Measurements from ENCODE around the gene GON7. TPM values are rescaled to one million over a fixed set of nuclear protein-coding genes. Genes with fewer than 3 reads are reported as not detected.

GON7 gene
- polyA plus RNA-seq, 1 donor: 14.9 TPM

DNA sequence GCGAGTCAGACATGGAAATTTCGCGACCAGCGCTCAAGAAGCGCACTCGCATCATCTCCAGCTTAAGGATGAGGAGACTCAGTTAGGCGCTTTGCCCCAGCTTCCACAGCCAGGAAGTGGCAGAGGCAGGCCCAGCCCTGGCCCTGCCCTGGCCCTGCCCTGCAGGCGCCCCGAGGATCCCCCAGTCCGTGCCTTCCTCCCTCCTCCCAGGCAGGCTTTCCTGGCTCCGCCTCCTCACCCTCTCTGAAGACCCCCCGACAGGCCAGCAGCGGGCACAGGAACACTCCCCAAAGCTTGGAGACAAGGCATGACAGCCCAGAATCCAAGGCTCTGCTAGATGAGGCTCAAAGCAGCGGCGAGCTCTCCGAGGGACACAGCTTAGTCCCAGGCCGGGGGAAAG is 25.3 kb upstream of the GON7 start:
- DNase-seq: no peak
- H3K27me3 ChIP-seq (ENCODE audit: control insufficient read depth, insufficient read depth, low read length): peaks cover 18% of the 10 kb centered on the region
- H3K4me1 ChIP-seq (ENCODE audit: control insufficient read depth, insufficient read depth, low read length): peaks cover 5% of the 10 kb centered on the region
- H3K27ac ChIP-seq (ENCODE audit: low read length): no peak overlapping the region
- H3K9me3 ChIP-seq (ENCODE audit: control insufficient read depth, low read depth, low read length): no peaks in the 10 kb centered on the region
- H3K36me3 ChIP-seq (ENCODE audit: control insufficient read depth, insufficient read depth, low read length): peaks cover 14% of the 10 kb centered on the region
- whole genome bisulfite sequencing (ENCODE audit: insufficient coverage, low lambda C conversion rate): no CpG with 5 or more reads among the region's 17 CpGs
- no peak overlapping the region for H3K4me3 ChIP-seq (ENCODE audit: low read length)

DNA sequence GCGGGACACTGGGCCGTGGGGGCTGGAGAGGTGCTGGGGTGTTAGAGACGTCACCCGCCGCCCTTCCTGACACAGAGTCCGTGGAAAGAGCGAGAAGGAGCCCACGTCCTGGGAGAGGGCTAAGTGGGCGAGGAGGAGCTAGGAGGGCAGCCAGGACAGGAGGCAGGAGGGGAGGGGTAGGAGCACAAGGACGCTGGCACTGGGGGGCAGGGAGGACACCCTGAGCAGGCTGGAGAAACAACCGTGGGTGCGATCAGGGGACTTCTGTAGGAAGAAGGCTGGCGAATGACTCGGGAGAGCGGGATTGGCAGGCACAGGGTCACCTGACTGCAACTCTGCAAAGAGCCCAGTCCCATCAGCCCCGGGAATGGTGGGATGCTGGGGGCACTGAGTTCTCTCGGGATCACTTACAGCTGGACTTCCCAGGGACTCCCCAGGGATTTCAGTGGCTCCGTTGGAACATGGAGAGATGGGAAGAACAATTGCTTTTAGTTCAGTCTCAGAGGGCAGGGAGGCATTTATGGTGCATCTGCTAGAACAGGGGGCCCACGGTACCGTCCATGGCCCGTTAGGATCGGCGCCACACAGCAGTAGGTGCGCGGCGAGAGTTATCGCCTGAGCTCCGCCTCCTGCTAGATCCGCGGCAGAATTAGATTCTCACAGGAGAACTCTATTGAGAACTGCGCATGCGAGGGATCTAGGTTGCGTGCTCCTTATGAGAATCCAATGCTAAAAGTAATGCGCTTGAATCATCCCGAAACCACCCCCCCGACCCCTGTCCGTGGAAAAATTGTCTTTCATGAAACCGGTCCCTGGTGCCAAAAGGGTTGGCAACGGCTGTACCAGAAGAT is 24.5 kb upstream of the GON7 start:
- DNase-seq: peak in 1 of 2 donors; percentile 27
- H3K27me3 ChIP-seq (ENCODE audit: control insufficient read depth, insufficient read depth, low read length): peaks cover 18% of the 10 kb centered on the region
- H3K27ac ChIP-seq (ENCODE audit: low read length): no peak overlapping the region
- no peaks in the 10 kb centered on the region for H3K9me3 ChIP-seq (ENCODE audit: control insufficient read depth, low read depth, low read length)
- no CpG with 5 or more reads among the region's 39 CpGs for WGBS (ENCODE audit: insufficient coverage, low lambda C conversion rate)
- H3K4me1 ChIP-seq (ENCODE audit: control insufficient read depth, insufficient read depth, low read length): peaks cover 5% of the 10 kb centered on the region
- peaks cover 19% of the 10 kb centered on the region for H3K36me3 ChIP-seq (ENCODE audit: control insufficient read depth, insufficient read depth, low read length)
- H3K4me3 ChIP-seq (ENCODE audit: low read length): peak overlapping the region; percentile 33

DNA sequence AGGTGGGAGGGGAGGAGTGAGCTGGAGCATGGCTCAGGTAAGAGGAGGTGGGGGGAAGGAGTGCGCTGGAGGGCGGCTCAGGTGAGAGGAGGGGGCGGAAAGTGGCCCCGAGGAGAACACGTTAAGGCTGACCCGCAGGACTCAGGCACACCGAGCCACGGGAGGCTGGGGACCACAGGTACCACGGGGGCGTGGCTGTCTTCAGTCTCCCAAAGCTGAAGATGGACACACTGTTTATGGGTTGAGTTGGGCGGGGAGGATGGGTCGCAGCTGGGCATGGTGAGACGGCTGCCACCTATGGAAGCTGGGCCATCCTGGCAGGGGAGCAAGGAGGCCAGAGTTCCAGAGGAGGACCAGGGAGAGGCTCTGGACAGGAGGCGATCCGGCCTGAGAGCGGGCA is 23.7 kb upstream of the GON7 start:
- H3K9me3 ChIP-seq (ENCODE audit: control insufficient read depth, low read depth, low read length): no peaks in the 10 kb centered on the region
- no peak overlapping the region for H3K27ac ChIP-seq (ENCODE audit: low read length)
- peaks cover 18% of the 10 kb centered on the region for H3K27me3 ChIP-seq (ENCODE audit: control insufficient read depth, insufficient read depth, low read length)
- no CpG with 5 or more reads among the region's 16 CpGs for WGBS (ENCODE audit: insufficient coverage, low lambda C conversion rate)
- peaks cover 26% of the 10 kb centered on the region for H3K36me3 ChIP-seq (ENCODE audit: control insufficient read depth, insufficient read depth, low read length)
- H3K4me1 ChIP-seq (ENCODE audit: control insufficient read depth, insufficient read depth, low read length): peaks cover 5% of the 10 kb centered on the region
- DNase-seq: no peak
- H3K4me3 ChIP-seq (ENCODE audit: low read length): no peak overlapping the region

DNA sequence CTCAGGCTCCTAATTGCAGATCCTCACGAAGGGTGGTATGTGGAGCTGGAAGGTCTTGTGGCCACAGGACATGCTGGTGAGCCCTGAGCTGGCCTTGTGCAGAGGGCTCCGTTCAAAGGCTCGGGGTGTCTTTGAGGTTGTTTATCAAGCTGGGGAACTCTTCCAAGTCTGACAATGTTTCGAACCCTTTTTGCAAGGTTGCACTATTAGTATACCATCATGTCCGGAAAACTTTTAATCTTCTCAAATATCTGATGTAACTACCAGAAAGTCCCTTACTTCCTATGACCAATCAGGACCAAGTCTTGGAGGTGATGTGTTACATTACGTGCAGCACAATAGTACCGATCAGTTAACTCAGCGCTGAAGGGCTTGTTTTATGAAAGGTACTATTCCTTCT is 21.7 kb upstream of the GON7 start:
- no peak overlapping the region for H3K4me3 ChIP-seq (ENCODE audit: low read length)
- H3K9me3 ChIP-seq (ENCODE audit: control insufficient read depth, low read depth, low read length): no peaks in the 10 kb centered on the region
- no peak for DNase-seq
- no peak overlapping the region for H3K27ac ChIP-seq (ENCODE audit: low read length)
- H3K4me1 ChIP-seq (ENCODE audit: control insufficient read depth, insufficient read depth, low read length): peaks cover 5% of the 10 kb centered on the region
- peaks cover 37% of the 10 kb centered on the region for H3K36me3 ChIP-seq (ENCODE audit: control insufficient read depth, insufficient read depth, low read length)
- no CpG with 5 or more reads among the region's 8 CpGs for WGBS (ENCODE audit: insufficient coverage, low lambda C conversion rate)
- H3K27me3 ChIP-seq (ENCODE audit: control insufficient read depth, insufficient read depth, low read length): peaks cover 16% of the 10 kb centered on the region

DNA sequence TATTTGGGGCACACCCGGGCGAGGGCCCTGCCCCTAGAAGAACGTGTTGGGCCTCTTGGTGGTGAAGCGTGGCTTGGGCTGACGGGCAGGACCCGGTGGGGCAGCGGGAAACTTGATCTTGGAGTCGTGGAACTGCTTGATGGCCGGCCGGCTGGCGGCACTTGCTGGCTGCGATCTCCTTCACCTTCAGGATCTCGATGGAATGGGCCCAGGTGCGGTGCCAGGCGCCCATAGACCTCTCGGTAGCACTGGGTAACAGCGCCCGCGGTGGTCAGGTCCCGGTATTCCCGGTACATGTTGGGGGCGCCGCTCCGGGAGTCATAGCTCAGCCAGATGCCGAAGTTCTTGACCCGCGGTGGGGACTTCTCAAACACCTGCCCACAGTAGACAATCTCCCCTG is 16.7 kb upstream of the GON7 start:
- Histone ChIP-seq H3K4me3 (ENCODE audit: low read length) (no peak overlapping the region), H3K36me3 (ENCODE audit: control insufficient read depth, insufficient read depth, low read length) (peaks cover 59% of the 10 kb centered on the region), H3K27me3 (ENCODE audit: control insufficient read depth, insufficient read depth, low read length) (no peaks in the 10 kb centered on the region), H3K4me1 (ENCODE audit: control insufficient read depth, insufficient read depth, low read length) (no peaks in the 10 kb centered on the region), H3K9me3 (ENCODE audit: control insufficient read depth, low read depth, low read length) (no peaks in the 10 kb centered on the region), H3K27ac (ENCODE audit: low read length) (no peak overlapping the region)
- no peak for DNase-seq
- WGBS (ENCODE audit: insufficient coverage, low lambda C conversion rate): no CpG with 5 or more reads among the region's 27 CpGs

DNA sequence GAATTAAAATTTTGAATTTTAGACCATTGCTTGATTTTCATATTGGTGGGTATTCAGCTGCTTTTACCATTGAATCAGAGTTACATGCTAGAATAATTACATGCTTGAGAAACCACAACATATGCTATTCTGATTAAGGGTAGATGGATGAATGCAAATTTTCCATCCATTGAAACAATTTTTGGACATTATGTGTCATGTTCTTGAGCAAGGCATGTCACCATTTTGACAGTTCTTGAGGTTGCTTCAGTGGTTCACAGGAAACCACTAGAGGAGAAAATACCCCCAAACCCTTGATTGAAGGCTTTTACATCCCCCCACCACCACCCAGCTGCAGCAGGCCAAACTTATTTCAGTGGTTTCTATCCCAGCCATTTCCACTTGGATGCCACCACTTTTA is 13.6 kb upstream of the GON7 start:
- Histone ChIP-seq H3K4me3 (ENCODE audit: low read length) (no peak overlapping the region), H3K27ac (ENCODE audit: low read length) (no peak overlapping the region), H3K9me3 (ENCODE audit: control insufficient read depth, low read depth, low read length) (no peaks in the 10 kb centered on the region), H3K27me3 (ENCODE audit: control insufficient read depth, insufficient read depth, low read length) (no peaks in the 10 kb centered on the region), H3K4me1 (ENCODE audit: control insufficient read depth, insufficient read depth, low read length) (no peaks in the 10 kb centered on the region), H3K36me3 (ENCODE audit: control insufficient read depth, insufficient read depth, low read length) (peaks cover 48% of the 10 kb centered on the region)
- DNase-seq: no peak

DNA sequence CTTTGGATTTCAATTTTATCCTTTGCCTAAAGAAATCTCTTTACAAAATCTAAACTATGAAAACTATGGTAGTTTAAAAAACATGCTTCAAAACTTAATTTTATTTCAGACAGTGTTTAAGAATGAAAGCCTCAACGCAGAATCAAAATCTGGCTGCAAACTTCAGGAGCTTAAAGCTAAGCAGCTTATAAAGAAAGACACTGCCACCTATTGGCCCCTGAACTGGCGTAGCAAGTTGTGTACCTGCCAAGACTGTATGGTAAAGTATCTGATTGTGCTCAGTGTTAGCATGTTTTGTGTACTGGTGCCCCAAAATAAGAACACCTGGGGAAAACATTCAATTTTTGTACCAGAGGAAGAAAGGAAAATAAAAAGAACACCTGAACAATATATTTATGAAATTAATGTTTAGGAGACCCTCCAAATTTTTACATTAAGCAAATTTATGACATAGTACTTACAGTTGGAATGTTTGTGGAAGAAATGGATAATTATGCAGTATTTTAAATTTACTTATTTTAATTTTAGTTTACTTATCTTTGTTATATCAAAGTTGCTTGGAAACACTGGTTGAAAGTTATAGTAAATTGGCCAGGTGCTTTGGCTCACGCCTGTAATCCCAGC is 12.3 kb upstream of the GON7 start:
- DNase-seq: peak; percentile 56 to 64
- Histone ChIP-seq H3K4me3 (ENCODE audit: low read length) (no peak overlapping the region), H3K36me3 (ENCODE audit: control insufficient read depth, insufficient read depth, low read length) (peaks cover 54% of the 10 kb centered on the region), H3K4me1 (ENCODE audit: control insufficient read depth, insufficient read depth, low read length) (no peaks in the 10 kb centered on the region), H3K27ac (ENCODE audit: low read length) (no peak overlapping the region), H3K9me3 (ENCODE audit: control insufficient read depth, low read depth, low read length) (no peaks in the 10 kb centered on the region), H3K27me3 (ENCODE audit: control insufficient read depth, insufficient read depth, low read length) (no peaks in the 10 kb centered on the region)
- WGBS (ENCODE audit: insufficient coverage, low lambda C conversion rate): no CpG with 5 or more reads among the region's 3 CpGs

DNA sequence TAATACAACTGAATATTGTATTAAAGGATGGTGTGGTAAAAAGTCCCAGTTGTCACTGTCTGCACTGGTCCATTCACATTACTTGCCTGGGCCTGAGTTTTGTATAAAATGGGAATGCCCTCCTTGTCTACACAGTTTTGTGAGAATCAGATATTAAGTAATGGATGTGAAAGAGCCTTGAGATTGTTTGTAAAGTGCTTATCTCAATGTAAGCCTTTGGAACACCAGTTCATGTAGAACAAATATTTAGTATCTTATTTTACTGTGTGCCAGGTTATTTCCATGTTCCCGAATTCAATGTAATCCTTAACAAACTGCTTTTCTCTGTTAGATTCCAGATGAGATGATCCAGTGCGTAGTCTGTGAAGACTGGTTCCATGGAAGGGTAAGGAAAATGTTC is 7.7 kb upstream of the GON7 start:
- Histone ChIP-seq H3K9me3 (ENCODE audit: control insufficient read depth, low read depth, low read length) (no peaks in the 10 kb centered on the region), H3K27me3 (ENCODE audit: control insufficient read depth, insufficient read depth, low read length) (no peaks in the 10 kb centered on the region), H3K27ac (ENCODE audit: low read length) (no peak overlapping the region), H3K4me1 (ENCODE audit: control insufficient read depth, insufficient read depth, low read length) (no peaks in the 10 kb centered on the region), H3K36me3 (ENCODE audit: control insufficient read depth, insufficient read depth, low read length) (peaks cover 42% of the 10 kb centered on the region), H3K4me3 (ENCODE audit: low read length) (no peak overlapping the region)
- DNase-seq: no peak
- no CpG with 5 or more reads among the region's 2 CpGs for WGBS (ENCODE audit: insufficient coverage, low lambda C conversion rate)

DNA sequence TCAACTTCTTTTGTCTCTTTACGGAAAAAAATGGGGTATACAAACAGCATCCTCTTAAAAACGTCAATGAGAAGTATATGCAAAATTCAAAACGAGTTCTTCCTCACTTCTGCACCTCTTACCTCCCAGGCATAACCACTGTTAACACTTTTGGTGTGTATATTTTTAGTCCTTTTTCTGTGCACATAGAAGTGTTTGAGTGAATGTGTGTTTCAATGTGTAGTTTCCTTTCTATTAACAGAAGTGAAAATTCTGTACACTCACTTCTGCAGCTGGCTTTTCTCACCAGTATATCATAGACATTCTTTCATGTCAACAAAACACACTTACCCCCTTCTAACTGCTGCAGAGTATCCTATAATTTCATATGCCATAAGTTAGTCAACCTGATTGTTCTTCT is 5.6 kb upstream of the GON7 start:
- WGBS (ENCODE audit: insufficient coverage, low lambda C conversion rate): no CpG with 5 or more reads among the region's 3 CpGs
- DNase-seq: no peak
- Histone ChIP-seq H3K36me3 (ENCODE audit: control insufficient read depth, insufficient read depth, low read length) (peaks cover 38% of the 10 kb centered on the region), H3K27ac (ENCODE audit: low read length) (no peak overlapping the region), H3K4me3 (ENCODE audit: low read length) (no peak overlapping the region), H3K9me3 (ENCODE audit: control insufficient read depth, low read depth, low read length) (no peaks in the 10 kb centered on the region), H3K4me1 (ENCODE audit: control insufficient read depth, insufficient read depth, low read length) (no peaks in the 10 kb centered on the region), H3K27me3 (ENCODE audit: control insufficient read depth, insufficient read depth, low read length) (no peaks in the 10 kb centered on the region)

DNA sequence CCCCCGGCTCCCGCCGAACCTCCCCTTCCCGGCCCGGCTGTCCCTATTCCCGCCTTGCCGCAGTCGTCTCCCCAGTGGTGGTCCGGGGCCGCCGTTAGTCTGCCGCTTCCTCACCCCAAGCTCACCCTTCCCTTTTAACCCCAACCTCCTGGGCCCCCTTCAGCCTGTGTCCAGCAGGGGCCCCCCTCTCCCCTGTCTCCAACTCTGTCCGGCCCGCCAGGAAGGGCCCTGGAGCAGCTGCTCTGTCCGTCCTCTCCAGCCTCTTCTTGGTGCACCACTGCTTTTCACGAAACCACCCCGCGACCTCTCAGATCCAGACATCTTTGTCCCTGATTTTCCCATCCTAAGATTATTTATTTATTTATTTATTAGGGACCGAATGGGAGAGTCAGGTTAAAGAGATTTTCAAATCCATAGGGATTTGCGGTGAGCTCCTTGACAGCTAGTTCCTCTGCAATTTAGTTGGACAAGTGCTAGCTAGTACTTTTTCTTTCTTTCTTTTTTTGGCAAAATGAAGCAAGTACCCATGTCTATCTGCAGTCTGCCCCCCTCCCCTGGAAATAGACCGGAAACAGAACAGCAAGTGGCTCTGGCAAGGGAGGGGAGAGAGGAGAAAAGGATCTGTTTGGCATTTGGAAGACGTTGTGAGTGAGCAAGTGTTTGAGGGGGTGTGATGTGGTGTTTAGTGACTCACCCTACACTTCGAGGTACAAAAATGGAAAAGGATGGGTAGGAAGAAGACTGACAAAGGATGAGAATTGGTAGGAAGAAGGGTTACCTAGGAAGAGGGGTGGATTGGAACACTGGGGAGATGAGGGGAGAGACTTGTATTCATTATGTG is 823 bp upstream of the GON7 start:
- 4% methylated on average over 3 of the region's 23 CpGs for WGBS (ENCODE audit: insufficient coverage, low lambda C conversion rate)

More for the DNA sequence above, 823 bp upstream of the GON7 start:
- peak overlapping the region; percentile 72 for H3K27ac ChIP-seq (ENCODE audit: low read length)
- peak in 1 of 2 donors; percentile 42 for DNase-seq
- H3K36me3 ChIP-seq (ENCODE audit: control insufficient read depth, insufficient read depth, low read length): peaks cover 7% of the 10 kb centered on the region
- H3K4me3 ChIP-seq (ENCODE audit: low read length): peak overlapping the region; percentile 77
- no peaks in the 10 kb centered on the region for H3K4me1 ChIP-seq (ENCODE audit: control insufficient read depth, insufficient read depth, low read length)
- H3K27me3 ChIP-seq (ENCODE audit: control insufficient read depth, insufficient read depth, low read length): no peaks in the 10 kb centered on the region
- H3K9me3 ChIP-seq (ENCODE audit: control insufficient read depth, low read depth, low read length): no peaks in the 10 kb centered on the region

Measured in large intestine (tissue), 3 donors.